HG03439 (cell line): Measurements from ENCODE around the gene TMTC2.

ENCODE experiments used
- ATAC-seq: cut with Tn5 transposase; IDR thresholded peaks from one replicate; pipeline ENCODE4 v1.9.1; 2021; ENCODE audit warnings: mild to moderate bottlenecking, moderate library complexity; ENCODE audit not compliant: unreplicated experiment

The TMTC2 gene

DNA sequence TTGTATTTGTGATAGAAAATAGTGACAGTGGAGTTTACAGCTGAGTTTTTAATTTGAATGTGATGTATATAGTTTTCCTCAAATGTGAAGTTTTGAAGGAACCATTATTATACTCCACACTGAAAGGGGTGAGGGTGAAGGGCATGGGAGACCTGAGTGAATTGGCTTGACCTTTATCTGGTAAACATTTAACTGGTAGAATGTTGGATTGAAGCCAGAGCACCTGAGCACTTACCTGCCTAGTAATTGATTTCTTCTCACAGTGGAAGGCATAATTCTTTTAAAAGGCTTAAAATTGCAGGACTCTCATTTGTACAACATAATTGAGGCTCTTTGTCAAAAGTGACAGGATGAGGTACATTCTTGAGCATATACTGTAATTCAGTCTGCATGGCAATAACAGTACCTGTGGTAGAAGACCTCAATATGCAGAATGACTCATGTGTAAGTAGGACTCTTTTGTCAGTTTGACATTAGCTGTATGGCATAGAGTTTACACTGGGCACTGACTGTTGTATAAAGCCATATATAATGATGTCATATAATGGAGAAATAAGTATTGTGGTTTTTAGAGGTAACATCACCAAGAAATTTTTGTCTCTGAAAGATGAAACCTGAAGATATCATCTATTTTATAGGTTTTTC lies 309.6 kb downstream of the TMTC2 start:
- no peak for ATAC-seq

DNA sequence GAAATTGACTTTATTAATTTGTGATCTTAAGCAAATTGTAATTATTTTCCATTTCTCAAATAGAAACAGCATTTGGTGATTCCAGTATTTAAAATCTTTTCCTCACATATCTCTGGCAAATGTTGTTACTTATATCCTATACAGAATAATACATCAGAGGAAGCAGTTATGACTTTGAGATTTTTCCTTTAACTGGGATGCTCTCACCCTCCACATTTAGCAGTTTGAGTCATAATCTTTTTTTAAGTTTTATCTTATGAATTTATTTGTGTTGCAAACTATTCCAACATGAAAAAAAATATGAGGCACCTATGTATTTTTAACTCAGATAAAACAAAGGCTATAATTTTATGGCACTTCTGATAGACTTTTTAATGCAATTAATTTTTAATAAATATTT lies 311.8 kb downstream of the TMTC2 start:
- ATAC-seq: no peak

DNA sequence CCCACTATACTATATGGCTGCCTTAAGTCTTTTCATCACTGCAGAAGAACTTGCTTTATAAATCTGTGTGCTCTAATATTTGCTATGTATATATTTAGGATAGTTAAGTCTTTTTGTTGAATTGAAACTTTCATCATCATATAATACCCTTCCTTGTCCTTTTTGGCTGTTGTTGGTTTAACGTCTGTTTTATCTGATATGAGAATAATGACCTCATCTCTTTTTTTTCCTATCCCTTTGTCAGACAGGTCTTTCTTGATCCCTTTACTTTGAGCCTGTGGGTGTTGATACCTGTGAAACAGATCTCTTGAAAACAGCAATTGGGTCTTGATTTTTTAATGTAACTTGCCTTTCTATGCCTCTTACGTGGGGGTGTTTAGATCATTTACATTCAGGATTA lies 316.3 kb downstream of the TMTC2 start:
- no peak for ATAC-seq

DNA sequence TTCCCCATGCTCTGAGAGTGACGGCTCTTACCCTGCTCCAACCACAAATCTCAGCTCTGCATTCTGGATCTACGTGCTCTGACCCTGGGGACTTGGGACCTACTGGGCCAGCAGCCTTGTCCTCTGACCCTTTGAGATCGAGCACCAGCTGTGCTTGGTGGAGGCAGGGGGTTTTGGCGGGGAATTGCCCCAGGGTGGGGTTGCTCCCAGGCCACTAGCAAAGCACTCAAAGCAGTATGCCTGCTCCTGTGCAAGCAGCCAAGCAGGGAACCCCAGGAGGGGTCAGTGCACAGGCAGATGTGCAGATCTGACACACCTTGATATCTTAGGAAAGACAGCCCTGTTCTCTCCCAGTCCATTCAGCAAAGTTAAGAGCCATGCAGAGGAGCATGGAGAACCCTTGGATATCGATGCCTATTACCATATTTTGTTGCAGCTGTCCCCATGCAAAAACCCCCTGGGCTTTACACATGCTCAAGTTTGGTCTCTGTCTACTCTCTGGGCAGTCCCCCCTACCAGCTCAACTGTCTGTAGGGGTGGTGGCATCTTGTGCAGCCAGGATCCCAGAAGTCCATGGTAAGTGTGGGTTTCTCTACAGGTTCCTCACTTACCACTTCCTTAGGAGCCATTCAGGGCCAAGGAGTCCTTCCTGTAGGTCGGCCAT lies 319.0 kb downstream of the TMTC2 start:
- no peak for ATAC-seq

DNA sequence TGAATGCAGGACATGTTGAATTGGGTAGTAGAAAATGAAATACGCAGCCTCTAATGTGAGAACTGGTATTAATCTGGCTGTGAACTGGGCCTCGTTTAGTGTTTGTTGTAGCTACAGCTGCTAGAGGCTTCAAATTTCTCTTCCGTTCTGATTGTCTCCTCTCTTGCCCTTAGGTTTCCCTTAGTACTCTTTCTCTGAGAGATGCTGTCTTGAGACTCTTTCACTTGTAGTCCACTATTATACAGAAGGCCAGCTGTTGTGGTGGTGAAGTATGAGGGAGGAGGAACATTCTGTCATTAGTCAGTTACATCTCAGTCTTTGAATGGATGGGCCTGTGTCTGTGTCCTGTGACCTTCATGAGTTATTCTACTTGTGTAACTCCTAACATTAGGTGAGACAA lies 322.0 kb downstream of the TMTC2 start:
- ATAC-seq: no peak

DNA sequence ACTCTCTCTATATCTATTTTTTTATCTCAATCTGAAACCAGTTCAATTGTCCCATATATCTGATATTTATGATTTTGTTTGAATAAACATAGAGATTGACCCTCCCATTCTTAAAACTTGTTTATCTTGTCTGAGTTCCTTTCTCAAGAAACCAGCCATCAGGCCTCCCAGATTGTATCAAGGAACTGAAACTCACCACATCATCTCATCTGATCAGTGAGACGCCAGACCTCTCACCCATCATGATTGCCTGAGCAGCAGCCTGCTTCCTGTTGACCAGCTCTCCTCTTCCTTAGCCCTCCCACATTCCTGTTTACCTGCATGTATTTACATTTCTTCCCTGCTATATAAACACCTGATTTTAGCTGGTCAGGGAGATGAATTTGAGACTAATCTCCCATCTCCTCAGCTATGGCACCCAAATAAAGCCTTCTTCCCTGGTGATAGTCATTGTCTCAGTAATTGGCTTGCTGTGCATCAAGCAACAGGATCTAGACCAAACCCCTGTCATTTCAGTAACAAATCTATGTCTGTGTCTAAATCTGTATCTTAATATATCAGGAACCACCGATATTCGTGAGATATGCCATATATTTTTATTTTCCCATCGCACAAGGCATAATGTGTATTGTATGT lies 323.6 kb downstream of the TMTC2 start:
- no peak for ATAC-seq

DNA sequence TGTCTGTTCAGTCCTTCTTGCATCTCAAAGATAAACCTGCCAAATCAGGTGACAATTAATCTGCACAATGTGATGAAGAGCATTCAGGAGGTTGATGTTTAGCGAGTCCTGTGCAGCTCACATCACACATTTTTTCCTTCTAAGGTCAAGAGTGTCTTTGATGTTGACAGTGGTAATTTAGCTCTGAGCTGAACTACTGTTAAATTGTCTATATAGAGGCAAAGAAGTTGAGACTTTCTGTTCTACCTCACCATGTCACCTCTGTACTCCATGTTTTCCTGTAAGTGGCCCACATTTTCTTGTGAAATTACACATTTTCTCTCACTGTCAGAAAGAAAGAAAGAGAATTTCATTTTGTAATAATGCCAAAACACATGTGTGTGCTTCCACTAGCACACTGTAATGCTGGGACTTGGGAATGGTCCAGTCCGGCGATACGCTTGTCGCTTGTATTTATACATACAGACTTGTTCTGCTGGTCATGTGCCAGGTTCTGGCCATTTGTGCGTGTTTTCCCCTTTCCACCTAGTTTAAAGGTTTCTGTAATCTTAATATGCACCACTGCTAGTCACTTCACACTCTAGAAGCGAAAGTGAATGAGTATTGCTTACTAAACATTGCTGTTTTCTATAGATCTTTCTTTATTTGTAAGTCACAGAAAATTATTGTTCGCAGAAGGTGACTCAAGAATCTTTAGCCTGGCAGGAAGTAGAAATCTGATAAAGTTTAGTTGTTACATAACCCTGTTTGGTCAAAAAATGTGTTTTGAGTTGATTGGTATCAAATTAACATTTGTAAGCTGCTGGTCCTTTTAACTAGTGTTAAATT lies 328.9 kb downstream of the TMTC2 start:
- ATAC-seq: no peak

DNA sequence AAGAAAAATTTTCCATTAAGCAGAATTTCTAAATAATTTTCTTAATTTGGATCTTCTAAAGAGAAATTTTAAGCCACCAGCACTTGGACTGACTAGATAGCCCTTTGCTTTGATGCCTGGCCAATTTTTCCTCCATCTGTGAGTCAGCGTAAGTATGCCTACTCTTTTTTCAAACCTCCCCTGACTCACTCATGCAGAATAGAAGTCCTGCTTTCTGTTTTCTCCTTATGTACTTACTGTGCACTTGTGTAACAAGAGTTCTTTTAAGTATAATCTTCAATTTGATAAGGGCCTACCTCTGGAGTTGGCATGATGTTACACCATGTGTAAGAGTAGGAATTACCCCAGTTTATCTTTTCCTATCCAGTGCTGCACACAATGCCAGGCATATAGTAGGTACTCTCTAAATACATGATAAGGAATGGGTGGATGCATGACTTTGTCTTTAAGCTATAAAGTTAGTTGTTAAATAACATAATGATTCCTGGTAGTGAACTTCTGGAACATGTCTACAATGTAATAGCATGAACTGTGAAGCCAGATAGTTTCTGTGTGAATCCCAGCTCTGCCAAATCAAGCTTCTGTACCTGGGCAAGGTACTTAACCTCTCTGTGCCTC lies 329.6 kb downstream of the TMTC2 start:
- no peak for ATAC-seq

DNA sequence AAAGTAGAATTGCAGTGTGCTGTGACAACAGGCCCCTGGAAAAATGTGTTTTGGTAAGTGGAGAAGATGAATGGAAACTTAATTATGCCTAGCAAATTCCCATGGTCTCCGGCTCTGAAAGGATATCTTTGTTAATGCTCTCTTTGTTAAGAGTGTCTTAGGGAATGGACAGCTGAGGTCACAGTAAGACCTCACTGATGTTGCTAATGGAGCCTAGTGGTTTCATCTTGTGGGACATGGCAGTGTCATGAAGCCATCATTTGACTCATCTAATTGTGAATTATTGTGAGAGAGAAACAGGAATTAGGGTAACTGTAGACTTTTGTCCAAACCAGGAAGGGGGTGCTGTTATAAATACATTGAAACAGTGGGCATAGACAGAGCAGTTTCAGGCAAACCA lies 330.3 kb downstream of the TMTC2 start:
- no peak for ATAC-seq

DNA sequence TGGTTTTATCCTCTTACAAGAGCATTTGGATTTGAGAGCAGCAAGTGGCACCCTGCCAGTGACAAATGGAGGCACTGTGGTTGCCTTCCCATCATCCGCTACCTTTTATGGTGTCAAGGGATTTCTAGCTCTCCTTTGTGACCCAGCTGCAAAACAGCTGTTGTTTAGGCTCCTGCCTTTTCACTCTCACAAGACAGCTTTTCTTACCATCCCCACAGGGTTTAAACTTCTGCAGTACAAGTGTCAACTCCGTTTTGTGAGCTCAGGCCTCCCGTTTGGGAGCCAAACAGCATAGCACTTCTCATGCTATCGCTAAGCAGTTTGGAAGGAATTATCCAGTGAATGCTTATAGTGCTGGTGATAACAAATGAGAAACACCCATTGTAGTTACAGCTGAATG lies 331.4 kb downstream of the TMTC2 start:
- no peak for ATAC-seq

DNA sequence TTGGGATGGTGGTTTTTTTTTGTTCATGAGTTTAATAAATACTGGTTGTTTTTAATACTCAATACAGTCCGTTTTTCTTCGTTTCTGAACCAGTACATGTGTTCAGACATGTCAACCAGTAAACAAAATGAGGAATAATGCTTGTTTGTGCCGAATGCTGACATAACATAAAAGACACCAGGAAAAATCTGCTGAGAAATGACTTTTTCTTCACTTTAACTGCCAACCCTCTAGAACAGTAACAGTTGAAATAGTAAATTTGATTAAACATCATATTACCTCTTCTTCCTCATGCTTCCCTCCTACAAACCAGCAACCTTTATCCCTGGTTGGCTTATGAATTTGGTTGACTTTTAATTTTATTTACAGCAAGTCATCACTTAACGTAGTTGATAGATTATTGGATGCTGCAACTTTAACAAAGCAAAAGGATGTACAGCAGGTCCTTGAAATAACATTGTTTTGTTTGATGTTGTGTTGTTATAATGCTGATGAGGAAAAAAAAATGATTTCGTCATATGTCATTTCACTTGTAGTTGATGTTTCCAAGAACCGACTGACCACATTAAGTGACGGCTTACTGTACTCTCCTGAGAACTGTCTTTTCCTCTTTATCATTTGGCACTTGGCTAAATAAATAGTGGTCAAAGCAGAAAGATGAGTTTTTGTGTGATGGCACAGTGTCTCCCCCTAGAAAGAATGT lies 340.5 kb downstream of the TMTC2 start:
- no peak for ATAC-seq

DNA sequence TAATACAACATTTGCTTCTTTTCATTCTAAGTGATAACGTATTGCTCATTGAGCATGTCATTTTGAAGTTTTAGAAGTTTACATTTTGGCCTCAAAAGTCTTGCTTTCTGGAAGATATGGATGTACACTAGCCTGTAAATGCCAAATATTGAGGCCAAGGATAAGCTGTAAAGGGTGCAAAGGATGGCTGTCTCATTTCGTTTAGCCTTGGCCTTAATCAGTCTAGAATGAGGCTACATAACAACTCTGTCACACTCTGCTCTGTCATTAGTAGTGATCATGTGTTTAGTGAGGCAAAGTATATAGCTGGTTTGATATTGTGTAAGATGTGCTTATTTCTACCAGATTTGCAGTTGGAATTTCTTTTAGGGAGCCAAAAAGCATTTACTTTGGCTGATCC lies 344.5 kb downstream of the TMTC2 start:
- no peak for ATAC-seq

DNA sequence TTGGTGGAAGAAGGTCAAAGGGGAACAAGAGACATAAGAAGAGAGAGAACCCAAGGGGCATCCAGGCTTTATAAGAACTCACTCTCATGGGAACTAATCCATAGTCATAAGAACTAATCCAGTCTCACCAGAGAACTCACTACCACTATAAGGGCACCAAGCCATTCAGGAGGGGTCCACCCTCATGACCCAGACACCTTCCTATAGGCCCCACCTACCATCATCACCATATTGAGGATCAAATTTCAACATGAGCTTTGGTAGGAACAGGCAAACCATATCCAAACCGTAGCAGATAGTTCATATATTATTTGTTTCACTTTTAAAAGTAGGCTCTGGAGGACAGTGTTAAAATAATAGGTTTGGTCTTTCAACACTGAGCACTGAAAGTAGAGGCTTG lies 350.1 kb downstream of the TMTC2 start:
- ATAC-seq: no peak

DNA sequence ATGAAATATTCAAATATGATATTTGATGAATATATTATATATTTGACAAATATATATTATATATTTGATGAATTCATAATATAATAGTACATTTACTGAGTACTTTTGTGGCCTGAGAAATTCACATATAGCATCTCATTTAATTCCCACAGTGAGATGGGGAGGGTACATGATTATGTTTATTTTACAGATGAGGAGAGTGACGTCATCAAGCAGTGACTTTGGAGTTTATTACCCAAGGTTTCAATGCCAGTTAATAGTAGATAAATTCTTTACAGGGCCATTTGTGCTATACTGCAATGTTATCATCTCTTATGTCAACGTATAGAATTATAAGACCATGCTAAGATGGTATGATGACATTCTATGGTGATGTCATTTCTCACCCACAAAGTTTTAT lies 352.7 kb downstream of the TMTC2 start:
- ATAC-seq: no peak

DNA sequence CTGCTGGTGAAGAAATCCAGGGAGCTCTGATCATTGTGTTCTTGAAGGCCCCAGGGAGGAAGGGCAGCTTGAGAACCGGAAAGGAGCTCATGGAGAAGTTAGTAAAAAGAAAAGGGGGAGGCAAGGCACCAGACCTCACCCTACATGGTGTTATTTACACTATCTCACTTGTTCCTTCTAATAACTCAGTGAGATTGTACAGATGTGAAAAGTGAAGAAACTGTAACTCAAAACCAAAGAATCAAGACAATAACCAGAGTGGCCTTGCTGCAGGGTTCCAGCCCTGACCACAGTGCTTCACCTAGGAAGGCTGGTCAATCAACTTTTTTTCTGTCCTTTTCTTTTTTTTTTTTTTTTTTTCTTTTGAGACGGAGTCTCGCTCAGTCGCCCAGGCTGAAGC lies 353.6 kb downstream of the TMTC2 start:
- no peak for ATAC-seq

DNA sequence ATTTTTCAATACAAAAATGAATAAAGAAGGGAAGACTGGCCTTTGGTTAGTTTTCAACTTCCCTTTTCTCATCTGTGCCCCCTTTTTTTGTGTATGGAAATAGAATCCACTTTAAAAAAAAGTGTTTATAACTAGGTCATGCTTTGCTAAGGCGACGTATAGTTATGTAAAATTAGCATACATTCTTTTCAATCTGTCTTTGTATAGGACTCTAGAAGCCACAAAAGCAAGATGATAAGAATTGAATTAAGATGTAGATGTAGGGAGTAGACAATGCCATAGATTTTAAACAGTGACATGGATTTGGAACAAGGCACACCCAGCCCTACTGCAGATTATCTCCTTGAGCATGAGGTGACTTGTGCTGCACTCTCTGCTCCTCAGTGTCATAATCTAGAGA lies 354.3 kb downstream of the TMTC2 start:
- no peak for ATAC-seq

DNA sequence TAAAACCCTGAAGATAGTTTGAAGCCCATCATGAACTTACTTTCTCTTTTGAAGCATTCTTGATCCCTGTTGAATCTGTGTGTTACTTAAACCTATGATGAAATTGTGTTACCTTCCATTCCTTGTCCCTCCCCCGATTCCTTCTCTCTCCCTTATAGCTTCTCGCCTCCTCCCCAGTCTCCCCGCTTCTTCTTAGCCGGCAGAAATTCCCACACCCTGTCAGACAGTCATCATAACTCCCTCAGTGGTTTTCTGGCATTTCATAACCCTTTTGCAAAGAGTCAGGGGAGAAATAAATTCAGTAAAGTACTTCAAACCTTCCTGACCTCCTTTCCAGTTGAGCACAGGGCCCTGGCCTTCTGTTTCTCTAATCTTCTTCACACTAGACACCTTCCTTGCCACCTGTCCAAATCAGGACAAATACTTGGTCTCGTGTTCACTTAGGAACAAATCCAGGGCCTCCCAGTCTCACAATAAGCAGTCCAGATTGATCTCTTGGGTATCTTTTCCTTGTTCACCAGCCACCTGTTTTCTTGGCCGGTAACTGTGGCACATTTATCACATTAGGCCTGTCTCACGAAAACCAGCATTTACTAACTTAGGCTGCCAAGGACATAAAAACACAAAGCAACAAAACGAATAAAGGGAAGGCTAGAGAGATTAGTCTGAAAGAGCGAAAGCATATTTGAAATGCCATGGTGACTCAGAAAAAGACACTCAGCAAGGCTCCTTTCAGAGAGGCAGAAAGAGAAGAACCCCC lies 355.9 kb downstream of the TMTC2 start:
- no peak for ATAC-seq

DNA sequence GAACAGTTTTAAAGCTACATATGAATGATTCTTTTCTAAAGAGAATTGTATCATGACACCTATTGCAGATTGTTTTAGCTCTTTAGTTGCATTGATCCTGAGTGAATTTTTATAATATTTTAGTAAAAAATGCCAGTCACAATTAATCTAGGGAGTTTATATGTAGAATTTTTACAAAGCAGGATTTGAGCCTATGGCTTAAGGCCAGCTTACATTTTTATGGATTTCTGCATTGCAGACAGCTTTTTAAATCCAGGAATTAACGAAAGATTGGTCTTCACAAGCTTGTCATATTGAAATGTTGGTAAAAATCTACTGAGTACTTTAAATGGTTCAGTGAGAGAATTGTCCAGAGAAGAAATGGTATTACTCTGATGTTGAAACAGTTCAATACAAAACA lies 358.0 kb downstream of the TMTC2 start:
- no peak for ATAC-seq

DNA sequence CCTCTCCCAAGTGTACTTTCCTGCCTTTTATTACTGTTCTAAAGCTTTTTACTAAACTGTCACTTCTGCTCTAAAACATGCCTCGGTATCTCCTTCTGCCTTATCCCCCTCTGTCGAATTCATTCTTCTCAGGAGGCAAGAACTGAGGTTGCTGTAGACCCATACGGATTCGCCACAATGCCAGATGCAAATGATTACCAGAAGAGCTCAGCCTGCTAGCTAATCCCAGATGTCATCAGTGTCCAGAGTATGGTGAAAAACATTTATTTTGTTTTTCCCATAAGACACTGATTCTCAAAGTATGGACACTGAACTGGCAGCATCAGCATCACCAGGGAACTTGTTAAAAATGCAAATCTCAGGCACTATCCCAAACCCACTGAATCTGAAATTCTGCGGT lies 359.3 kb downstream of the TMTC2 start:
- ATAC-seq: no peak

DNA sequence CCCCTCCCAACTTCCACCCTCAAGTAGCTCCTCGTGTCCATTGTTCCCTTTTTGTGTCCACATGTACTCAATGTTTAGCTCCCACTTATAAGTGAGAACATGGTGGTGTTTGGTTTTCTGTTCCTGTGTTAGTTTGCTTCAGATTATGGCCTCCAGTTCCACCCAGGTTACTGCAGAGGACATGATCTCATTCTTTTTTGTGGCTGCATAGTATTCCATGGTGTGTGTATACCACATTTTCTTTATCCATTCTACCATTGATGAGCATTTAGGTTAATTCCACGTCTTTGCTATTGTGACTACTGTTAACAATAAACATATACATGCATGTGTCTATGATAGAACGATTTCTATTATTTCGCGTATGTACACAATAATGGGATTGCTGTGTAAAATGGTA lies 362.6 kb downstream of the TMTC2 start:
- ATAC-seq: no peak
